ENCODE data around the gene TTC39C.

TTC39C gene

GRCh38 chr18:24060644-24061043 is 46.1 kb downstream of the TTC39C start:
- no peaks in the 10 kb centered on the region for H3K9me3 ChIP-seq (ENCODE audit: low read depth, low read length)
- H3K27ac ChIP-seq, result no peak overlapping the region
- H3K9ac ChIP-seq (ENCODE audit: insufficient read length), result no peak overlapping the region
- no peaks in the 10 kb centered on the region for H3K36me3 ChIP-seq (ENCODE audit: insufficient read depth, low read length)
- no peak overlapping the region for H3K4me3 ChIP-seq
- TF ChIP-seq EZH2 (IDR thresholded peaks at IDR 0.05), result no peak
- TF ChIP-seq POLR2AphosphoS5 (IDR thresholded peaks at IDR 0.05; ENCODE audit: borderline replicate concordance, low read depth, low read length), result no peak
- no peak for TF ChIP-seq FOXP2 (optimal IDR thresholded peaks at IDR 0.05; ENCODE audit: control extremely low read depth, extremely low read length, insufficient read depth)
- DNase-seq (ENCODE audit: low read depth, low spot score), result no peak

- no peak for DNase-seq (ENCODE audit: low read depth, low spot score)
- Histone ChIP-seq H3K9ac (ENCODE audit: insufficient read length) (no peak overlapping the region), H3K9me3 (ENCODE audit: low read depth, low read length) (no peaks in the 10 kb centered on the region), H3K4me3 (no peak overlapping the region), H3K27ac (no peak overlapping the region), H3K36me3 (ENCODE audit: insufficient read depth, low read length) (no peaks in the 10 kb centered on the region)
- TF ChIP-seq EZH2 (IDR thresholded peaks at IDR 0.05), result no peak
- no peak for TF ChIP-seq FOXP2 (optimal IDR thresholded peaks at IDR 0.05; ENCODE audit: control extremely low read depth, extremely low read length, insufficient read depth)
- no peak for TF ChIP-seq POLR2AphosphoS5 (IDR thresholded peaks at IDR 0.05; ENCODE audit: borderline replicate concordance, low read depth, low read length)
Observed at GRCh38 chr18:24063121-24063731, 48.7 kb downstream of the TTC39C start.

- Histone ChIP-seq H3K4me3 (no peak overlapping the region), H3K9me3 (ENCODE audit: low read depth, low read length) (no peaks in the 10 kb centered on the region), H3K27ac (no peak overlapping the region), H3K9ac (ENCODE audit: insufficient read length) (no peak overlapping the region), H3K36me3 (ENCODE audit: insufficient read depth, low read length) (no peaks in the 10 kb centered on the region)
- TF ChIP-seq POLR2AphosphoS5 (IDR thresholded peaks at IDR 0.05; ENCODE audit: borderline replicate concordance, low read depth, low read length) (no peak), FOXP2 (optimal IDR thresholded peaks at IDR 0.05; ENCODE audit: control extremely low read depth, extremely low read length, insufficient read depth) (no peak), EZH2 (IDR thresholded peaks at IDR 0.05) (no peak)
- no peak for DNase-seq (ENCODE audit: low read depth, low spot score)
Observed at GRCh38 chr18:24064391-24065100, 50.0 kb downstream of the TTC39C start.

- Histone ChIP-seq H3K9me3 (ENCODE audit: low read depth, low read length) (no peaks in the 10 kb centered on the region), H3K4me3 (no peak overlapping the region), H3K36me3 (ENCODE audit: insufficient read depth, low read length) (0 out of 2 replicates have a peak, but pooled peaks cover 2% of the 10 kb centered on the region), H3K9ac (ENCODE audit: insufficient read length) (no peak overlapping the region), H3K27ac (no peak overlapping the region)
- DNase-seq (ENCODE audit: low read depth, low spot score), result no peak
- no peak for TF ChIP-seq POLR2AphosphoS5 (IDR thresholded peaks at IDR 0.05; ENCODE audit: borderline replicate concordance, low read depth, low read length)
- no peak for TF ChIP-seq FOXP2 (optimal IDR thresholded peaks at IDR 0.05; ENCODE audit: control extremely low read depth, extremely low read length, insufficient read depth)
- TF ChIP-seq EZH2 (IDR thresholded peaks at IDR 0.05), result no peak
Observed at GRCh38 chr18:24065906-24066305, 51.4 kb downstream of the TTC39C start.

GRCh38 chr18:24068945-24069693 is 54.6 kb downstream of the TTC39C start:
- TF ChIP-seq POLR2AphosphoS5 (IDR thresholded peaks at IDR 0.05; ENCODE audit: borderline replicate concordance, low read depth, low read length) (no peak), EZH2 (IDR thresholded peaks at IDR 0.05) (no peak), FOXP2 (optimal IDR thresholded peaks at IDR 0.05; ENCODE audit: control extremely low read depth, extremely low read length, insufficient read depth) (no peak)
- no peak overlapping the region for H3K4me3 ChIP-seq
- no peak overlapping the region; the same call in 1 of the 2 replicates for H3K27ac ChIP-seq
- H3K9me3 ChIP-seq (ENCODE audit: low read depth, low read length), result no peaks in the 10 kb centered on the region
- H3K9ac ChIP-seq (ENCODE audit: insufficient read length), result no peak overlapping the region
- H3K36me3 ChIP-seq (ENCODE audit: insufficient read depth, low read length), result 0 out of 2 replicates have a peak, but pooled peaks cover 2% of the 10 kb centered on the region
- no peak for DNase-seq (ENCODE audit: low read depth, low spot score)

GRCh38 chr18:24071029-24071428 is 56.5 kb downstream of the TTC39C start:
- no peak for DNase-seq (ENCODE audit: low read depth, low spot score)
- H3K9me3 ChIP-seq (ENCODE audit: low read depth, low read length), result no peaks in the 10 kb centered on the region

GRCh38 chr18:24071779-24072178 is 57.2 kb downstream of the TTC39C start:
- DNase-seq (ENCODE audit: low read depth, low spot score), result no peak
- no peak overlapping the region for H3K27ac ChIP-seq
- H3K9me3 ChIP-seq (ENCODE audit: low read depth, low read length), result no peaks in the 10 kb centered on the region
- H3K9ac ChIP-seq (ENCODE audit: insufficient read length), result no peak overlapping the region
- no peak for TF ChIP-seq EZH2 (IDR thresholded peaks at IDR 0.05)
- no peak for TF ChIP-seq FOXP2 (optimal IDR thresholded peaks at IDR 0.05; ENCODE audit: control extremely low read depth, extremely low read length, insufficient read depth)
- TF ChIP-seq POLR2AphosphoS5 (IDR thresholded peaks at IDR 0.05; ENCODE audit: borderline replicate concordance, low read depth, low read length), result no peak
- H3K4me3 ChIP-seq, result no peak overlapping the region
- 0 out of 2 replicates have a peak, but pooled peaks cover 2% of the 10 kb centered on the region for H3K36me3 ChIP-seq (ENCODE audit: insufficient read depth, low read length)

More at GRCh38 chr18:24071029-24071428, 56.5 kb downstream of the TTC39C start:
- no peak overlapping the region for H3K4me3 ChIP-seq
- H3K9ac ChIP-seq (ENCODE audit: insufficient read length), result no peak overlapping the region
- H3K36me3 ChIP-seq (ENCODE audit: insufficient read depth, low read length), result 0 out of 2 replicates have a peak, but pooled peaks cover 2% of the 10 kb centered on the region
- TF ChIP-seq FOXP2 (optimal IDR thresholded peaks at IDR 0.05; ENCODE audit: control extremely low read depth, extremely low read length, insufficient read depth) (no peak), EZH2 (IDR thresholded peaks at IDR 0.05) (no peak), POLR2AphosphoS5 (IDR thresholded peaks at IDR 0.05; ENCODE audit: borderline replicate concordance, low read depth, low read length) (no peak)
- no peak overlapping the region for H3K27ac ChIP-seq

- no peak overlapping the region for H3K4me3 ChIP-seq
- no peaks in the 10 kb centered on the region for H3K9me3 ChIP-seq (ENCODE audit: low read depth, low read length)
- 0 out of 2 replicates have a peak, but pooled peaks cover 2% of the 10 kb centered on the region for H3K36me3 ChIP-seq (ENCODE audit: insufficient read depth, low read length)
- no peak for DNase-seq (ENCODE audit: low read depth, low spot score)
- TF ChIP-seq FOXP2 (optimal IDR thresholded peaks at IDR 0.05; ENCODE audit: control extremely low read depth, extremely low read length, insufficient read depth), result no peak
- no peak for TF ChIP-seq POLR2AphosphoS5 (IDR thresholded peaks at IDR 0.05; ENCODE audit: borderline replicate concordance, low read depth, low read length)
- no peak overlapping the region for H3K27ac ChIP-seq
- H3K9ac ChIP-seq (ENCODE audit: insufficient read length), result no peak overlapping the region
Observed at GRCh38 chr18:24072743-24073142, 58.2 kb downstream of the TTC39C start.

All from SK-N-MC (cell line).